Measurements from ENCODE around the gene OGFOD3.
A peak's percentile ranks its signal among the peaks of the same experiment; 100 is the strongest.

The OGFOD3 gene

GRCh38 chr17:82392209-82392920 lies 26.0 kb downstream of the OGFOD3 start:
- TF ChIP-seq MAX (IDR thresholded peaks at IDR 0.05; ENCODE audit: low read depth, low read length) = no peak
- no peak for TF ChIP-seq CTCF (IDR thresholded peaks at IDR 0.05; ENCODE audit: low read depth, low read length)
- TF ChIP-seq POLR2A (IDR thresholded peaks at IDR 0.05; ENCODE audit: extremely low read depth, insufficient read length) = no peak
- no peak for TF ChIP-seq MYC (IDR thresholded peaks at IDR 0.05; ENCODE audit: low read depth, low read length)
- no peak overlapping the region for H3K4me3 ChIP-seq (ENCODE audit: low read depth, low read length)
- DNase-seq (ENCODE audit: low read depth) = peak; percentile 72

GRCh38 chr17:82391496-82392066 lies 26.8 kb downstream of the OGFOD3 start:
- no peak overlapping the region for H3K4me3 ChIP-seq (ENCODE audit: low read depth, low read length)
- no peak for TF ChIP-seq CTCF (IDR thresholded peaks at IDR 0.05; ENCODE audit: low read depth, low read length)
- TF ChIP-seq MAX (IDR thresholded peaks at IDR 0.05; ENCODE audit: low read depth, low read length) = no peak
- TF ChIP-seq MYC (IDR thresholded peaks at IDR 0.05; ENCODE audit: low read depth, low read length) = no peak
- TF ChIP-seq POLR2A (IDR thresholded peaks at IDR 0.05; ENCODE audit: extremely low read depth, insufficient read length) = no peak
- DNase-seq (ENCODE audit: low read depth) = no peak

- no peak overlapping the region for H3K4me3 ChIP-seq (ENCODE audit: low read depth, low read length)
- no peak for TF ChIP-seq MAX (IDR thresholded peaks at IDR 0.05; ENCODE audit: low read depth, low read length)
- TF ChIP-seq POLR2A (IDR thresholded peaks at IDR 0.05; ENCODE audit: extremely low read depth, insufficient read length) = no peak
- TF ChIP-seq CTCF (IDR thresholded peaks at IDR 0.05; ENCODE audit: low read depth, low read length) = no peak
- TF ChIP-seq MYC (IDR thresholded peaks at IDR 0.05; ENCODE audit: low read depth, low read length) = no peak
- no peak for DNase-seq (ENCODE audit: low read depth)
These were observed 27.4 kb downstream of the OGFOD3 start for GRCh38 chr17:82390860-82391435.

- no peak overlapping the region for H3K4me3 ChIP-seq (ENCODE audit: low read depth, low read length)
- no peak for DNase-seq (ENCODE audit: low read depth)
These were observed 28.1 kb downstream of the OGFOD3 start for GRCh38 chr17:82390015-82390859.

More at GRCh38 chr17:82390015-82390859, 28.1 kb downstream of the OGFOD3 start:
- no peak for TF ChIP-seq MYC (IDR thresholded peaks at IDR 0.05; ENCODE audit: low read depth, low read length)
- TF ChIP-seq POLR2A (IDR thresholded peaks at IDR 0.05; ENCODE audit: extremely low read depth, insufficient read length) = no peak
- TF ChIP-seq CTCF (IDR thresholded peaks at IDR 0.05; ENCODE audit: low read depth, low read length) = no peak
- TF ChIP-seq MAX (IDR thresholded peaks at IDR 0.05; ENCODE audit: low read depth, low read length) = no peak
